Activated CD8-positive, alpha-beta memory T cell treated with anti-CD3 and anti-CD28 coated beads, Interleukin-2, amount 10 ng/mL, durations not matched to agents 7 days and 5 days (primary cell): ENCODE measurements around the gene TANGO6. TPM values are rescaled to one million over a fixed set of nuclear protein-coding genes. Genes with fewer than 3 reads are reported as not detected.
"Not testable (repeated sequence)": the region's sequence is repeated elsewhere in the genome, so short reads cannot be mapped to it uniquely, and the experiment has no call there.

ENCODE experiments used
- ATAC-seq: fragments of 150-1000 bp; cut with Tn5 transposase; one replicate; pipeline ENCODE4 v1.10.0; 2021; ENCODE audit warnings: moderate library complexity
- CTCF ChIA-PET: fragments of 350-600 bp; sonication (Branson Sonifier 250); formaldehyde crosslinking; loops from one replicate; lab custom pipeline; 2021; ENCODE audit warnings: antibody characterized with exemption; lab: Charles Lee
- DNase-seq: peaks from one replicate; pipeline ENCODE4 v3.0.0-alpha.2; 2020
- H3K27ac Mint-ChIP-seq: one replicate; pipeline ENCODE4 v1.8.0; 2021; ENCODE audit warnings: mild to moderate bottlenecking, mixed read lengths
- H3K27me3 Mint-ChIP-seq: one replicate; pipeline ENCODE4 v1.8.0; 2021; ENCODE audit warnings: mixed read lengths
- H3K36me3 Mint-ChIP-seq: one replicate; pipeline ENCODE4 v1.8.0; 2021; ENCODE audit warnings: mild to moderate bottlenecking, mixed read lengths
- H3K4me1 Mint-ChIP-seq: one replicate; pipeline ENCODE4 v1.8.0; 2021; ENCODE audit warnings: mixed read lengths
- H3K4me3 Mint-ChIP-seq: one replicate; pipeline ENCODE4 v1.8.0; 2021; ENCODE audit warnings: mild to moderate bottlenecking, moderate library complexity, mixed read lengths
- H3K9me3 Mint-ChIP-seq: one replicate; pipeline ENCODE4 v1.8.0; 2022; ENCODE audit warnings: low read depth, mixed read lengths
- total RNA-seq, 2 experiments: library from RNA; stranded (reverse); gene quantifications; one replicate each; pipeline ENCODE4 v1.2.3, GENCODE V29; 2021

The TANGO6 gene
- total RNA-seq, 2 experiments from 2014 or later = 20.2 to 22.3 TPM

DNA sequence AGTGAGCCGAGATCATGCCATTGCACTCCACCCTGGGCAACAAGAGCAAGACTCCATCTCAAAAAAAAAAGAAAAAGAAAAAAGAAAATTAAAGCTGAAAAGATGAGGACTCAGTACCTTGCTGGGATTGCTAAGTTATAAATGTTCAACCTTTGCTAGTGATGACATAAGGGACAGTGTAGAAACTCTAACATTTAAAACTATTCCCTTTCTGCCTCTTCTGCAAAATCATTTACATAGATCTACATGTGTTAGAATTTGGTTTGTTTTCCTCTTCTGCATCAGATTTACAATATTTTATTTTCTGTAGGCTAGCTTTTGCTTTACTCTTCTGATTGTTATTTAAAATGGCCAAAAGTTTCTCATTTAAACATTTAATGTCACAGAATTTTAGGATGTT, 212.6 kb downstream of the TANGO6 start:
- H3K36me3 Mint-ChIP-seq = no peaks in the 10 kb centered on the region
- H3K9me3 Mint-ChIP-seq = no peaks in the 10 kb centered on the region
- CTCF ChIA-PET = interaction anchor here (1.0 kb wide), 1 partner anchor 57 kb away, joined by 3 read pairs; no protein-coding TSS in a partner anchor

GRCh38 chr16:69056421-69056820, 213.1 kb downstream of the TANGO6 start:
- CTCF ChIA-PET = interaction anchor here (1.0 kb wide), 1 partner anchor 57 kb away, joined by 3 read pairs; no protein-coding TSS in a partner anchor
- DNase-seq = no peak
- no peaks in the 10 kb centered on the region for H3K27me3 Mint-ChIP-seq

More for the DNA sequence above, 212.6 kb downstream of the TANGO6 start:
- no peaks in the 10 kb centered on the region for H3K27me3 Mint-ChIP-seq
- H3K27ac Mint-ChIP-seq = no peak overlapping the region
- no peaks in the 10 kb centered on the region for H3K4me1 Mint-ChIP-seq
- no peak overlapping the region for H3K4me3 Mint-ChIP-seq
- ATAC-seq (no peak), DNase-seq (no peak)

DNA sequence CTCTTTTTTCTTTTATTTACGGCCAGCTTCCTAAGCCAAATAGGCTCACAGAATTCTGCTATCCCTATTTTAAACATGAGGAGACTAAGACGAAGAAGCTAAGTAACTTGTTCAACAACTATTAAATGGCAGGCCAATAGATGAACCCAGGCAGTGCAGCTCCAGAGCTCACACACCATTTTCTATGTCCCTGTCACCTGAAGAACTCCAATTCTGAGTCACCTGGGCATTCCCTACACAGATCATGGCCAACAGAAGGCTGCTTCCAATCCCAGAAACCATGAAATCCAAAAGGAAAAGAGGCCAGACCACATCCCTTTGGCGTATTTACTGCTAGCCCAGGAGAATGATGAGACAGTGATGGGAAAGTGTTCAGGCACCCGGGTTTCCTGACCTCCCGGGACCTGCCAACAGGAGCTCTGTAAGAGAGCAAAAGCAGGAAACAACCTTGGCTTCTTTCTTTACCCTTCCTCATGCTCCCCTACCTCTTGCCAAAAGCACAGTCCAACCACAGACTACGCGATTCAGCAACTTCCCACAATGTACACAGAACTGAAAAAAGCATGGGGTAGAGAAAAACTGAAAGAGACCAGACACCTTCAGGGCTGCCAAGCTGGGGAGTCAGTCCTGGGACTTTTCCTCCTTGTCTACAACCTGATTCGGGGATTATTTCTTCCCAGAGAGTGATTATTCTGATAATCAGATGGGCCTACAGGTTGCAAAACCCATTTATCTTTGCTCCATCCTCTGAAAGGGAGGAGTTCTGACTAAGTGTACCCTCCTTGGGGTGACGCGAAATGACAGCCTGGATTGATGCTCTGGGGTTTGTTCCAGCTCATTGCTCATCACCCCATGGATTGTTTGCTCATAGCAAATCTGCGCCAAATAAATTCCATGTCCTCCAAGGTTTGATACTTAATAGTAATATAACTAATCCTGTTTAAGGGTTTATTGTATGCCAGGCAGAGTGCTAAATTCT, 214.4 kb downstream of the TANGO6 start:
- H3K27me3 Mint-ChIP-seq = no peaks in the 10 kb centered on the region
- ATAC-seq = no peak
- CTCF ChIA-PET = no interaction called here

More at GRCh38 chr16:69056421-69056820, 213.1 kb downstream of the TANGO6 start:
- Mint-ChIP-seq H3K4me3 (no peak overlapping the region), H3K9me3 (no peaks in the 10 kb centered on the region), H3K4me1 (no peaks in the 10 kb centered on the region), H3K36me3 (no peaks in the 10 kb centered on the region), H3K27ac (no peak overlapping the region)
- no peak for ATAC-seq

GRCh38 chr16:69063491-69063890, 220.2 kb downstream of the TANGO6 start:
- CTCF ChIA-PET, H3K27me3 Mint-ChIP-seq, H3K4me3 Mint-ChIP-seq, H3K36me3 Mint-ChIP-seq, H3K9me3 Mint-ChIP-seq, H3K27ac Mint-ChIP-seq, DNase-seq, H3K4me1 Mint-ChIP-seq, ATAC-seq: not testable (repeated sequence)

More for the DNA sequence above, 214.4 kb downstream of the TANGO6 start:
- Mint-ChIP-seq H3K27ac (no peak overlapping the region), H3K36me3 (no peaks in the 10 kb centered on the region), H3K4me3 (no peak overlapping the region), H3K9me3 (no peaks in the 10 kb centered on the region), H3K4me1 (no peaks in the 10 kb centered on the region)
- DNase-seq = no peak

DNA sequence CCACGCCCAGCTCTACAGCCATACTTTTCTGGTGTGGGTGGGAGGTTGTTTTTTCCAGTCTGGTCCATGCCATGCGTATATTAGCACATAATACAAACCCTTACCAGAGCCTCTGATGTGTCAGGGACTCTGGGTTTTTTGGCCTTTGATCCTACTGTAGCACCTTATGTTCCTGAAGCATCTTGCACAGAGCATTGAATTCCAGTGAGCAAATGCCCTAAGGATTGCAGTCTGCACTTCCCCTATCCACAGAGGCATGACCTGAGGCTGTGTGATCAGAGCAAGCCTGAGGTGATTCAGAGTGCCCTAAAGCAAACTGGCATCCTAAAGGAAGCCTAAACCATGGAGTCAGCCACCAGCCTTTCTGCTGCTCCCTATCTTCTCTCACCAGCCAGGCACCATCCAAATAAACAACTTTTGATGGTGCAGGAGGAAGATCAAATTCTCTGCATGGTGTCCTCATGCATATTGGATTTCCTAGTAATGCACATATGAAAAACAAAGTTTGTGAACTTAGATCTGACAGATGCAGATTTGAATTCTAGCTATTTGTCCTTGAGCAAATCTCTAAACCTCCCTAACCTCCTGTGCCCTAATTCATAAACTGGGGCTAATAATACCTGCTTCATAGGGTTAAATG, 220.9 kb downstream of the TANGO6 start:
- Mint-ChIP-seq H3K9me3 (no peaks in the 10 kb centered on the region), H3K4me3 (no peak overlapping the region), H3K27me3 (no peaks in the 10 kb centered on the region), H3K4me1 (no peaks in the 10 kb centered on the region), H3K36me3 (no peaks in the 10 kb centered on the region), H3K27ac (no peak overlapping the region)
- no peak for ATAC-seq
- CTCF ChIA-PET = no interaction called here
- DNase-seq = no peak

- Mint-ChIP-seq H3K4me1 (no peaks in the 10 kb centered on the region), H3K27ac (no peak overlapping the region), H3K4me3 (no peak overlapping the region), H3K27me3 (no peaks in the 10 kb centered on the region), H3K36me3 (no peaks in the 10 kb centered on the region), H3K9me3 (no peaks in the 10 kb centered on the region)
- no peak for DNase-seq
- no peak for ATAC-seq
- CTCF ChIA-PET = no interaction called here
These were observed 221.5 kb downstream of the TANGO6 start for GRCh38 chr16:69064764-69065313.

GRCh38 chr16:69069504-69069903, 226.2 kb downstream of the TANGO6 start:
- no peaks in the 10 kb centered on the region for H3K27me3 Mint-ChIP-seq
- no peak overlapping the region for H3K4me3 Mint-ChIP-seq
- CTCF ChIA-PET = no interaction called here
- H3K9me3 Mint-ChIP-seq = no peaks in the 10 kb centered on the region
- ATAC-seq = no peak
- no peak overlapping the region for H3K27ac Mint-ChIP-seq
- H3K36me3 Mint-ChIP-seq = no peaks in the 10 kb centered on the region
- no peak for DNase-seq
- no peaks in the 10 kb centered on the region for H3K4me1 Mint-ChIP-seq

DNA sequence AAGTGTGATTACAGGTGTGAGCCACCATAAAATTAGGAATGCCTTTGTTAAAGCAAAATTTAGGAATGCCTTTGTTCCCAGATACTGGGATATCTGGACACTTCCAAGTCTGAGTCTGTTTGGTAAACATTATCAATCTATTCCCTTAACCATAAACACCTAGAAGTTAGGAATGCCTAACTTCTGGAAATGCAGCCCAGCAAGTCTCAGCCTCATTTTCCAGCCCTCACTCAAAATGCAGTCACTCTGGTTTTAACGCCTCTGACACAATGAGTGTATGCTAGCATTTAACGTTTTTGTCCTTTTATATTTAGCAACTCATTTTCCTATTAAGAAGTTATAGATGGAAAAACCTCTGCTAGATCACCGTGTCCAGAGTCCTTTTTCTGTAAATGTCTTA, 227.7 kb downstream of the TANGO6 start:
- CTCF ChIA-PET = no interaction called here
- Mint-ChIP-seq H3K4me1 (no peaks in the 10 kb centered on the region), H3K27me3 (no peaks in the 10 kb centered on the region), H3K27ac (no peak overlapping the region), H3K4me3 (no peak overlapping the region), H3K36me3 (no peaks in the 10 kb centered on the region), H3K9me3 (no peaks in the 10 kb centered on the region)
- DNase-seq (no peak), ATAC-seq (no peak)

GRCh38 chr16:69072640-69072974, 229.3 kb downstream of the TANGO6 start:
- no peaks in the 10 kb centered on the region for H3K9me3 Mint-ChIP-seq
- no peak for ATAC-seq

GRCh38 chr16:69073181-69073702, 229.9 kb downstream of the TANGO6 start:
- CTCF ChIA-PET = interaction anchor here (0.8 kb wide), 1 partner anchor 51 kb away, joined by 4 read pairs; no protein-coding TSS in a partner anchor
- no peaks in the 10 kb centered on the region for H3K9me3 Mint-ChIP-seq

More at GRCh38 chr16:69072640-69072974, 229.3 kb downstream of the TANGO6 start:
- no peak for DNase-seq
- H3K27me3 Mint-ChIP-seq = no peaks in the 10 kb centered on the region
- no peak overlapping the region for H3K27ac Mint-ChIP-seq
- CTCF ChIA-PET = interaction anchor here (0.8 kb wide), 1 partner anchor 51 kb away, joined by 4 read pairs; no protein-coding TSS in a partner anchor
- no peaks in the 10 kb centered on the region for H3K4me1 Mint-ChIP-seq
- H3K4me3 Mint-ChIP-seq = no peak overlapping the region
- no peaks in the 10 kb centered on the region for H3K36me3 Mint-ChIP-seq

DNA sequence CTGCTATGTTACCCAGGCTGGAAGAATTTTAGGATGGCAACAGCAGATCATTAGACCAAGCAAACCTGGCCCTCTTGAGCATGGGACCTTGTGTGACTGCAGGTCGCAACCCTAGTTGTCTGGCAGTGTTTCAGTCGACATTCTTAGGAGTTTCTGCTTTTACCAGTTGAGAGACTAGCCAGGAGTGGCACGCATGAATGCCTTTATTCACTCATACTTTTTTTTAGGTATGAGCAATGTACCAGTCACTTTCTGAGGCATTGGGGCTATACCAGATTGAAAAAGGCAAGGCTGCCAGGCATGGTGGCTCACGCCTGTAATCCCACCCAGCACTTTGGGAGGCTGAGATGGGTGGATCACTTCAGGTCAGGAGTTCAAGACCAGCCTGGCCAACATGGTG, 233.9 kb downstream of the TANGO6 start:
- CTCF ChIA-PET = no interaction called here
- Mint-ChIP-seq H3K36me3 (no peaks in the 10 kb centered on the region), H3K4me3 (no peak overlapping the region), H3K27ac (no peak overlapping the region), H3K4me1 (no peaks in the 10 kb centered on the region), H3K9me3 (no peaks in the 10 kb centered on the region), H3K27me3 (no peaks in the 10 kb centered on the region)
- ATAC-seq (no peak), DNase-seq (no peak)

More at GRCh38 chr16:69073181-69073702, 229.9 kb downstream of the TANGO6 start:
- ATAC-seq (no peak), DNase-seq (no peak)
- H3K4me3 Mint-ChIP-seq = no peak overlapping the region
- H3K27me3 Mint-ChIP-seq = no peaks in the 10 kb centered on the region
- H3K36me3 Mint-ChIP-seq = no peaks in the 10 kb centered on the region
- no peaks in the 10 kb centered on the region for H3K4me1 Mint-ChIP-seq
- H3K27ac Mint-ChIP-seq = no peak overlapping the region

- no peaks in the 10 kb centered on the region for H3K27me3 Mint-ChIP-seq
- H3K4me3 Mint-ChIP-seq = no peak overlapping the region
- no peaks in the 10 kb centered on the region for H3K4me1 Mint-ChIP-seq
- no peaks in the 10 kb centered on the region for H3K9me3 Mint-ChIP-seq
- CTCF ChIA-PET = no interaction called here
- DNase-seq (no peak), ATAC-seq (no peak)
- H3K27ac Mint-ChIP-seq = no peak overlapping the region
- H3K36me3 Mint-ChIP-seq = no peaks in the 10 kb centered on the region
These were observed 234.7 kb downstream of the TANGO6 start for GRCh38 chr16:69078073-69078472.

DNA sequence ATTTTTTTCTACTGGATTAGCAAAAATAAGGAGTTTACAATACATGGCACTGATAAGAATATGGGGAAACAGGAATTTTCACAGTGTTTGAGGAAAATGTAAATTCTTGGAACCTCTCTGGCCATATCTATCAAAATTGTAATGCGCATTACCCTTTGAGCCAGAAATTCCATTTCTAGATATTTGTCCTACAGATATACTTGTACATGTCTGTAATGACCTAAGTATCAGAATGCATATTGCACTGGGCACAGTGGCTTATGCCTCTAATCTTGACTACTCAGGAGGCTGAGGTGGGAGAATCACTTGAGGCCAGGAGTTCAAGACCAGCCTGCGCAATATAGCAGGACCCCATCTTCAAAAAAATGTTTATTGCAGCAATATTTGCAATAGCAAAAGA, 236.4 kb downstream of the TANGO6 start:
- CTCF ChIA-PET = no interaction called here
- DNase-seq = no peak
- no peaks in the 10 kb centered on the region for H3K9me3 Mint-ChIP-seq
- H3K27me3 Mint-ChIP-seq = no peaks in the 10 kb centered on the region
- ATAC-seq = no peak
- H3K4me1 Mint-ChIP-seq = no peaks in the 10 kb centered on the region
- no peak overlapping the region for H3K4me3 Mint-ChIP-seq
- no peaks in the 10 kb centered on the region for H3K36me3 Mint-ChIP-seq
- H3K27ac Mint-ChIP-seq = no peak overlapping the region
